Esophagus squamous epithelium (tissue), 4 donors: ENCODE results near the gene RBM4B.

Experiments
- CTCF ChIP-seq, 6 experiments: fragments of 450-650 bp in 4 of 6; fragments of 200-600 bp in 2 of 6; sonication (generic) in 2 of 6; IDR thresholded peaks; one replicate each; pipeline ENCODE4 v1.5.1; 2016 to 2019; ENCODE audit warnings: antibody characterized with exemption in 6 of 6, mild to moderate bottlenecking in 4 of 6, moderate library complexity in 4 of 6
- POLR2A ChIP-seq, 4 donors: fragments of 450-650 bp; IDR thresholded peaks; one replicate each; pipeline ENCODE4 v1.6.1; 2017; ENCODE audit warnings: antibody characterized with exemption in 4 of 4, mild to moderate bottlenecking in 4 of 4, moderate library complexity in 3 of 4

GRCh38 chr11:66692446-66692845 is 14.8 kb upstream of the RBM4B start:
- TF ChIP-seq CTCF (IDR thresholded peaks at IDR 0.05), result no peak
- no peak for TF ChIP-seq POLR2A (IDR thresholded peaks at IDR 0.05)
